GM12878 (cell line): ENCODE results near the gene ERC2. TPM values are rescaled to one million over a fixed set of nuclear protein-coding genes. Genes with fewer than 3 reads are reported as not detected.

Experiments used
- ATAC-seq: fragments of 200-7000 bp; cut with Tn5 transposase; 3 replicates; pipeline ENCODE4 v1.9.1; 2020; ENCODE audit warnings: mild to moderate bottlenecking, moderate library complexity
- BruUV-seq: library from RNA; stranded (reverse); fragments of 400-500 nt; replicated peaks from 2 replicates; lab custom pipeline; 2021; lab: Mats Ljungman, UMichigan
- CTCF ChIA-PET: fragments of 300-600 bp; sonication (Branson Sonifier 250); formaldehyde crosslinking; extraction: SDS; loops from one replicate; lab custom pipeline; 2021; ENCODE audit warnings: inconsistent platforms; lab: Yijun Ruan, JAX
- POLR2A ChIA-PET: fragments of 350-600 bp; formaldehyde crosslinking; extraction: SDS; loops from one replicate; lab custom pipeline; 2021; ENCODE audit warnings: inconsistent platforms; lab: Charles Lee
- RAD21 ChIA-PET: fragments of 300-600 bp; sonication (Branson Sonifier 250); formaldehyde crosslinking; loops from one replicate; lab custom pipeline; 2023; ENCODE audit warnings: antibody characterized with exemption; ENCODE audit not compliant: unreplicated experiment; lab: Charles Lee
- SMC1A ChIA-PET: fragments of 300-600 bp; sonication (Branson Sonifier 250); formaldehyde crosslinking; loops from one replicate; lab custom pipeline; 2023; ENCODE audit not compliant: unreplicated experiment, uncharacterized antibody; lab: Charles Lee
- DNase-seq: peaks from one replicate; pipeline ENCODE4 v3.0.0-alpha.2; 2011; ENCODE audit warnings: low read depth, low spot score
- FAIRE-seq: peaks from 3 replicates; lab custom pipeline; 2011; peaks lifted over from hg19 to GRCh38; lab: Jason Lieb, UNC
- H2AFZ ChIP-seq: 2 replicates; pipeline ENCODE4 v1.6.0; 2011; ENCODE audit warnings: low read depth, low read length, control low read depth; ENCODE audit not compliant: control insufficient read depth
- H3K27ac ChIP-seq: 2 replicates; pipeline ENCODE4 v1.5.1; 2011; ENCODE audit warnings: control low read depth; ENCODE audit not compliant: control insufficient read depth, insufficient read depth
- H3K27me3 ChIP-seq, 2 experiments: replicated peaks in 1 of 2; 2 replicates each; pipeline versions ENCODE4 v1.6.0 to v1.6.1; 2011; ENCODE audit warnings: low read length in 1 of 2; ENCODE audit not compliant: control insufficient read depth in 2 of 2, insufficient read depth in 2 of 2
- H3K36me3 ChIP-seq, 2 experiments: 2 replicates each; pipeline ENCODE4 v1.5.1; 2011; ENCODE audit warnings: low read length in 1 of 2; ENCODE audit not compliant: control insufficient read depth in 2 of 2, insufficient read depth in 2 of 2
- H3K4me1 ChIP-seq: 2 replicates; pipeline ENCODE4 v1.6.1; 2011; ENCODE audit warnings: mild to moderate bottlenecking, low read length, moderate library complexity, mixed read lengths; ENCODE audit not compliant: control insufficient read depth, insufficient read depth
- H3K4me2 ChIP-seq: 2 replicates; pipeline ENCODE4 v1.6.0; 2011; ENCODE audit warnings: control low read depth; ENCODE audit not compliant: control insufficient read depth, insufficient read depth
- H3K4me3 ChIP-seq: fragments of 200-600 bp; sonication (generic); 2 replicates; pipeline ENCODE4 v1.5.1; 2016
- H3K79me2 ChIP-seq: 2 replicates; pipeline ENCODE4 v1.6.0; 2011; ENCODE audit warnings: low read length; ENCODE audit not compliant: control insufficient read depth, insufficient read depth
- H3K9ac ChIP-seq: 2 replicates; pipeline ENCODE4 v1.8.0; 2011; ENCODE audit warnings: low read length, control low read depth, mixed read lengths; ENCODE audit not compliant: control insufficient read depth, insufficient read depth
- H3K9me3 ChIP-seq: replicated peaks from 3 replicates; pipeline ENCODE4 v1.5.1; 2011; ENCODE audit warnings: mild to moderate bottlenecking, low read length; ENCODE audit not compliant: control insufficient read depth, insufficient read depth
- H4K20me1 ChIP-seq: 2 replicates; pipeline ENCODE4 v1.6.0; 2011; ENCODE audit not compliant: control insufficient read depth, insufficient read depth
- RAD21 ChIP-seq: IDR thresholded peaks from 2 replicates; pipeline ENCODE4 v1.6.1; 2011; ENCODE audit warnings: mild to moderate bottlenecking, low read depth, low read length, moderate library complexity; ENCODE audit not compliant: insufficient read depth
- SPI1 ChIP-seq: IDR thresholded peaks from 2 replicates; pipeline ENCODE4 v1.6.1; 2011; ENCODE audit warnings: low read depth, mild to moderate bottlenecking, low read length, moderate library complexity, borderline replicate concordance; ENCODE audit not compliant: insufficient read depth
- ZBTB33 ChIP-seq: fragments of 450-650 bp; IDR thresholded peaks from 2 replicates; pipeline ENCODE4 v1.6.1; 2017; ENCODE audit warnings: mild to moderate bottlenecking
- WGBS: methylation state at CpG from one replicate; pipeline ENCODE4 v1.1.6; 2016; ENCODE audit warnings: low lambda C conversion rate; ENCODE audit not compliant: insufficient replicate concordance, insufficient coverage; ENCODE audit errors: missing lambda C conversion rate; 5-methylcytosine and 5-hydroxymethylcytosine counted together
- in situ Hi-C: fragments of 300-500 bp; cut with MboI; formaldehyde crosslinking; loops from 9 replicates; pipeline ENCODE4 v1.14.3; 2018; ENCODE audit warnings: mixed read lengths
- intact Hi-C: fragments of 100-400 bp; cut with micrococcal nuclease; formaldehyde crosslinking; loops from one replicate; pipeline ENCODE4 v1.14.2; 2022; ENCODE audit not compliant: unreplicated experiment
- polyA plus RNA-seq, 11 experiments: library from polyadenylated mRNA; depleted of rRNA in 4 of 11; unstranded in 6 of 11; stranded (reverse) in 5 of 11; fragments of >200 nt; fragmentation: Nextera tagmentation in 4 of 11; fragmentation: Illumina TruSeq in 1 of 11; extraction: Ambion mirVana in 4 of 11; extraction: Trizol in 1 of 11; gene quantifications; 1 replicate in 1 of 11; 2 replicates in 10 of 11; pipeline versions ENCODE4 v1.2.1 to v1.2.3, GENCODE V29; 2011 to 2016; ENCODE audit warnings: inconsistent platforms in 2 of 11, missing spikeins in 2 of 11, low read depth in 1 of 11
- total RNA-seq, 4 experiments: library from RNA; depleted of rRNA in 3 of 4; stranded (reverse); fragments of >200 nt in 3 of 4; fragmentation: Illumina TruSeq in 1 of 4; extraction: Trizol in 1 of 4; gene quantifications; 2 replicates each; pipeline versions ENCODE4 v1.2.1 to v1.2.3, GENCODE V29; 2013 to 2021

ERC2 gene
- total and polyA plus RNA-seq, 10 of the 15 experiments (the other 5 are each of a cell fraction or from before 2014, with no cell fraction given) = 0.06 to 1.4 (median 0.12) TPM; not detected in 3

GRCh38 chr3:55633333-55633732, 834.9 kb downstream of the ERC2 start (continued):
- no peak for TF ChIP-seq ZBTB33
- TF ChIP-seq, all 136 proteins: peak for 0

GRCh38 chr3:55631766-55632331, 836.4 kb downstream of the ERC2 start:
- ChIA-PET POLR2A (interaction anchor here (1.4 kb wide), 1 partner anchor 43 kb away, joined by 3 read pairs; no protein-coding TSS in a partner anchor), CTCF (interaction anchor here (1.1 to 1.3 kb wide), 2 partner anchors 16 to 26 kb away, joined by 4 read pairs; no protein-coding TSS in a partner anchor), SMC1A (interaction anchor here (0.6 to 4.0 kb wide), 12 partner anchors 9 to 76 kb away, joined by 3 to 17 read pairs (median 3); no protein-coding TSS in a partner anchor), RAD21 (interaction anchor here (0.5 to 2.3 kb wide), 6 partner anchors 10 to 90 kb away, joined by 3 to 11 read pairs (median 3); no protein-coding TSS in a partner anchor)
- H3K4me3 ChIP-seq = no peak overlapping the region
- no peaks in the 10 kb centered on the region for H3K36me3 ChIP-seq
- no peak overlapping the region for H2AFZ ChIP-seq
- FAIRE-seq (no peak), DNase-seq (no peak)
- H3K4me1 ChIP-seq = no peaks in the 10 kb centered on the region; the same call in 1 of the 2 replicates
- BruUV-seq = no TSS peak
- H3K27ac ChIP-seq = no peak overlapping the region
- H3K4me2 ChIP-seq = no peak overlapping the region
- in situ Hi-C loops = no loop called here
- intact Hi-C loops = loop anchor here (5.0 kb wide), 1 partner anchor 145 kb away; the partner anchor contains the start of gene WNT5A
- H4K20me1 ChIP-seq = no peaks in the 10 kb centered on the region
- H3K9ac ChIP-seq = no peak overlapping the region
- 94% methylated on average over 1 of the region's 1 CpG for WGBS
- H3K79me2 ChIP-seq = no peaks in the 10 kb centered on the region
- no peaks in the 10 kb centered on the region for H3K9me3 ChIP-seq
- H3K27me3 ChIP-seq = no peaks in the 10 kb centered on the region
- TF ChIP-seq SPI1 (peak; percentile 21; the same call in 1 of the 2 replicates), RAD21 (no peak)
- TF ChIP-seq, all 136 proteins: peak for 1
- ATAC-seq = peak; percentile 60
